Loucy (cell line): ENCODE data around the gene SAMD8.
A peak's percentile ranks its signal among the peaks of the same experiment; 100 is the strongest.

ENCODE experiments used
- H2AFZ ChIP-seq: fragments of 200-600 bp; sonication (generic); 2 replicates; pipeline ENCODE4 v1.6.0; 2016; ENCODE audit warnings: antibody characterized with exemption, mild to moderate bottlenecking, low read length, moderate library complexity
- H3F3A ChIP-seq: fragments of 200-600 bp; 2 replicates; pipeline ENCODE4 v1.6.0; 2016; ENCODE audit warnings: antibody characterized with exemption, low read depth, mild to moderate bottlenecking
- H3K27me3 ChIP-seq: fragments of 200-600 bp; sonication (generic); 2 replicates; pipeline ENCODE4 v1.6.1; 2014; ENCODE audit warnings: low read length, mild to moderate bottlenecking; ENCODE audit not compliant: insufficient read depth, poor library complexity, severe bottlenecking
- H3K36me3 ChIP-seq: fragments of 200-600 bp; sonication (generic); 2 replicates; pipeline ENCODE4 v1.6.1; 2016; ENCODE audit warnings: low read length; ENCODE audit not compliant: insufficient read depth
- H3K4me1 ChIP-seq: fragments of 200-600 bp; sonication (generic); 2 replicates; pipeline ENCODE4 v1.5.1; 2014; ENCODE audit warnings: low read length, mild to moderate bottlenecking; ENCODE audit not compliant: insufficient read depth, poor library complexity, severe bottlenecking
- H3K4me2 ChIP-seq: fragments of 200-600 bp; sonication (generic); 2 replicates; pipeline ENCODE4 v1.6.0; 2014; ENCODE audit warnings: antibody characterized with exemption, low read length, low read depth, mild to moderate bottlenecking; ENCODE audit not compliant: poor library complexity, severe bottlenecking
- H3K4me3 ChIP-seq: fragments of 200-600 bp; sonication (generic); 2 replicates; pipeline ENCODE4 v1.5.1; 2014; ENCODE audit warnings: low read length, mild to moderate bottlenecking, mixed read lengths; ENCODE audit not compliant: poor library complexity, severe bottlenecking
- H3K79me2 ChIP-seq: fragments of 200-600 bp; sonication (generic); 2 replicates; pipeline ENCODE4 v1.6.1; 2014; ENCODE audit warnings: low read length; ENCODE audit not compliant: insufficient read depth
- H3K9ac ChIP-seq: fragments of 200-600 bp; sonication (generic); 2 replicates; pipeline ENCODE4 v1.6.0; 2014; ENCODE audit warnings: mild to moderate bottlenecking, low read depth, low read length, moderate library complexity; ENCODE audit not compliant: poor library complexity, severe bottlenecking
- H3K9me2 ChIP-seq: fragments of 200-600 bp; sonication (generic); replicated peaks from 2 replicates; pipeline ENCODE4 v1.6.1; 2016; ENCODE audit warnings: low read depth, low read length, mixed read lengths
- H3K9me3 ChIP-seq: fragments of 200-600 bp; sonication (generic); 2 replicates; pipeline ENCODE4 v1.6.1; 2014; ENCODE audit warnings: mild to moderate bottlenecking, antibody characterized with exemption, low read length, low read depth; ENCODE audit not compliant: insufficient read depth
- H4K20me1 ChIP-seq: fragments of 200-600 bp; sonication (generic); 2 replicates; pipeline ENCODE4 v1.6.0; 2014; ENCODE audit warnings: antibody characterized with exemption, low read length, mild to moderate bottlenecking; ENCODE audit not compliant: insufficient read depth, poor library complexity, severe bottlenecking
- CTCF ChIP-seq: fragments of 200-600 bp; sonication (generic); conservative IDR thresholded peaks from 2 replicates; pipeline ENCODE4 v1.5.1; 2014; ENCODE audit warnings: mild to moderate bottlenecking, antibody characterized with exemption, low read length
- EZH2phosphoT487 ChIP-seq: fragments of 200-600 bp; IDR thresholded peaks from 2 replicates; pipeline ENCODE4 v1.6.1; 2018; ENCODE audit warnings: antibody characterized with exemption, mild to moderate bottlenecking, moderate library complexity, borderline replicate concordance

SAMD8 gene

GRCh38 chr10:75063461-75064230 is 47.8 kb upstream of the SAMD8 start:
- H3K9me3 ChIP-seq = no peaks in the 10 kb centered on the region
- TF ChIP-seq CTCF (no peak), EZH2phosphoT487 (no peak)
- no peaks in the 10 kb centered on the region for H3K9me2 ChIP-seq
- H2AFZ ChIP-seq = no peak overlapping the region
- H4K20me1 ChIP-seq = no peaks in the 10 kb centered on the region
- peaks cover 5% of the 10 kb centered on the region for H3K4me1 ChIP-seq
- H3K9ac ChIP-seq = no peak overlapping the region
- H3K79me2 ChIP-seq = no peaks in the 10 kb centered on the region
- H3K27me3 ChIP-seq = no peaks in the 10 kb centered on the region
- no peaks in the 10 kb centered on the region for H3K36me3 ChIP-seq
- H3F3A ChIP-seq = peaks cover 4% of the 10 kb centered on the region; the same call in 1 of the 2 replicates
- H3K4me3 ChIP-seq = no peak overlapping the region
- H3K4me2 ChIP-seq = no peak overlapping the region

- Histone ChIP-seq H2AFZ (peak overlapping the region; percentile 29; the same call in 1 of the 2 replicates), H3K9me2 (no peaks in the 10 kb centered on the region), H3K4me1 (peaks cover 5% of the 10 kb centered on the region), H3K4me2 (no peak overlapping the region), H3K9ac (no peak overlapping the region), H3F3A (peaks cover 4% of the 10 kb centered on the region; the same call in 1 of the 2 replicates), H3K36me3 (no peaks in the 10 kb centered on the region), H3K4me3 (no peak overlapping the region), H4K20me1 (no peaks in the 10 kb centered on the region), H3K27me3 (no peaks in the 10 kb centered on the region), H3K79me2 (no peaks in the 10 kb centered on the region), H3K9me3 (no peaks in the 10 kb centered on the region)
- TF ChIP-seq CTCF = no peak
- no peak for TF ChIP-seq EZH2phosphoT487
Observed at GRCh38 chr10:75065076-75065475, 46.4 kb upstream of the SAMD8 start.

- Histone ChIP-seq H3K36me3 (no peaks in the 10 kb centered on the region), H3K4me1 (peaks cover 10% of the 10 kb centered on the region), H3K4me3 (no peak overlapping the region), H3K79me2 (no peaks in the 10 kb centered on the region), H3K9me3 (no peaks in the 10 kb centered on the region), H3F3A (peaks cover 4% of the 10 kb centered on the region; the same call in 1 of the 2 replicates), H3K9ac (no peak overlapping the region), H3K4me2 (no peak overlapping the region), H3K9me2 (no peaks in the 10 kb centered on the region), H2AFZ (no peak overlapping the region), H3K27me3 (no peaks in the 10 kb centered on the region), H4K20me1 (no peaks in the 10 kb centered on the region)
- TF ChIP-seq EZH2phosphoT487 = no peak
- TF ChIP-seq CTCF = no peak
Observed at GRCh38 chr10:75066271-75066670, 45.2 kb upstream of the SAMD8 start.
